DMS79 treated with DMSO at 0.1 percent for 48 hours (cell line): ENCODE results near the gene MRM3.
"Not testable (repeated sequence)": the region's sequence is repeated elsewhere in the genome, so short reads cannot be mapped to it uniquely, and the experiment has no call there.

Experiments used
- DNase-seq: peaks from one replicate; lab custom pipeline; 2025; lab: John Stamatoyannopoulos, UW

MRM3 gene

GRCh38 chr17:755319-755961 is 26.7 kb upstream of the MRM3 start:
- not testable (repeated sequence) for DNase-seq

GRCh38 chr17:756010-756567 is 26.1 kb upstream of the MRM3 start:
- not testable (repeated sequence) for DNase-seq

GRCh38 chr17:759964-760363 is 22.2 kb upstream of the MRM3 start:
- no peak for DNase-seq

- DNase-seq, result no peak
These were observed 21.8 kb upstream of the MRM3 start for GRCh38 chr17:760371-760770.

- DNase-seq, result no peak
These were observed 15.1 kb upstream of the MRM3 start for GRCh38 chr17:767076-767475.

- no peak for DNase-seq
These were observed 9.1 kb upstream of the MRM3 start for GRCh38 chr17:773016-773415.

GRCh38 chr17:773467-774312 is 8.5 kb upstream of the MRM3 start:
- DNase-seq, result no peak

GRCh38 chr17:774313-774584 is 7.9 kb upstream of the MRM3 start:
- no peak for DNase-seq

GRCh38 chr17:778096-778495 is 4.1 kb upstream of the MRM3 start:
- no peak for DNase-seq

- no peak for DNase-seq
These were observed 2.0 kb downstream of the MRM3 start for GRCh38 chr17:784143-784542.

- not testable (repeated sequence) for DNase-seq
These were observed 3.7 kb downstream of the MRM3 start for GRCh38 chr17:785901-786300.

- no peak for DNase-seq
These were observed 5.6 kb downstream of the MRM3 start for GRCh38 chr17:787641-788221.

- no peak for DNase-seq
These were observed 6.4 kb downstream of the MRM3 start for GRCh38 chr17:788551-788950.

- DNase-seq, result no peak
These were observed 7.1 kb downstream of the MRM3 start for GRCh38 chr17:789160-789840.

GRCh38 chr17:789931-790873 is 8.0 kb downstream of the MRM3 start:
- not testable (repeated sequence) for DNase-seq

GRCh38 chr17:790874-791247 is 8.7 kb downstream of the MRM3 start:
- DNase-seq, result not testable (repeated sequence)

- no peak for DNase-seq
These were observed 9.7 kb downstream of the MRM3 start for GRCh38 chr17:791829-792228.

GRCh38 chr17:792277-792676 is 10.1 kb downstream of the MRM3 start:
- DNase-seq, result no peak

- DNase-seq, result no peak
These were observed 12.7 kb downstream of the MRM3 start for GRCh38 chr17:794876-795275.

- DNase-seq, result no peak
These were observed 13.1 kb downstream of the MRM3 start for GRCh38 chr17:795276-795675.

GRCh38 chr17:795721-796120 is 13.6 kb downstream of the MRM3 start:
- DNase-seq, result no peak
